GM20431 (cell line): ENCODE results near the gene PTHLH.

Experiments used
- in situ Hi-C: fragments of 300-500 bp; cut with MseI, MboI; formaldehyde crosslinking; loops from one replicate; pipeline ENCODE4 v1.15.0; 2020; ENCODE audit warnings: low sequenced_read_pairs; ENCODE audit not compliant: unreplicated experiment

Gene PTHLH

GRCh38 chr12:27975222-27976136 lies 2.9 kb upstream of the PTHLH start:
- in situ Hi-C loops = no loop called here

GRCh38 chr12:27974735-27975221 lies 2.2 kb upstream of the PTHLH start:
- in situ Hi-C loops = no loop called here

- in situ Hi-C loops = no loop called here
Observed at GRCh38 chr12:27973487-27973890, 956 bp upstream of the PTHLH start.

- in situ Hi-C loops = no loop called here
Observed at GRCh38 chr12:27971606-27972005, 927 bp downstream of the PTHLH start.

- in situ Hi-C loops = no loop called here
Observed at GRCh38 chr12:27971121-27971489, 1.4 kb downstream of the PTHLH start.

- in situ Hi-C loops = no loop called here
Observed at GRCh38 chr12:27970401-27971120, 2.0 kb downstream of the PTHLH start.

GRCh38 chr12:27969624-27970400 lies 2.7 kb downstream of the PTHLH start:
- in situ Hi-C loops = no loop called here

GRCh38 chr12:27968972-27969623 lies 3.4 kb downstream of the PTHLH start:
- in situ Hi-C loops = no loop called here

GRCh38 chr12:27967551-27968054 lies 4.9 kb downstream of the PTHLH start:
- in situ Hi-C loops = no loop called here

- in situ Hi-C loops = no loop called here
Observed at GRCh38 chr12:27966870-27967269, 5.7 kb downstream of the PTHLH start.

- in situ Hi-C loops = no loop called here
Observed at GRCh38 chr12:27965966-27966365, 6.6 kb downstream of the PTHLH start.

GRCh38 chr12:27965411-27965810 lies 7.1 kb downstream of the PTHLH start:
- in situ Hi-C loops = no loop called here

- in situ Hi-C loops = no loop called here
Observed at GRCh38 chr12:27964123-27964522, 8.4 kb downstream of the PTHLH start.

- in situ Hi-C loops = no loop called here
Observed at GRCh38 chr12:27960821-27961220, 11.7 kb downstream of the PTHLH start.

- in situ Hi-C loops = no loop called here
Observed at GRCh38 chr12:27958675-27959074, 13.9 kb downstream of the PTHLH start.

GRCh38 chr12:27957366-27957765 lies 15.2 kb downstream of the PTHLH start:
- in situ Hi-C loops = no loop called here

GRCh38 chr12:27953817-27954216 lies 18.7 kb downstream of the PTHLH start:
- in situ Hi-C loops = no loop called here

GRCh38 chr12:27953348-27953747 lies 19.2 kb downstream of the PTHLH start:
- in situ Hi-C loops = no loop called here

- in situ Hi-C loops = no loop called here
Observed at GRCh38 chr12:27952510-27952909, 20.0 kb downstream of the PTHLH start.

GRCh38 chr12:27951898-27952297 lies 20.6 kb downstream of the PTHLH start:
- in situ Hi-C loops = no loop called here
